ENCODE results near the gene NOTO. TPM values are rescaled to one million over a fixed set of nuclear protein-coding genes. Genes with fewer than 3 reads are reported as not detected.

Gene NOTO
- total RNA-seq, 1 donor from 2014 or later: not detected

GRCh38 chr2:73176205-73176880 lies 26.0 kb upstream of the NOTO start:
- Mint-ChIP-seq H3K9me3 (no peaks in the 10 kb centered on the region), H3K4me1 (peaks cover 12% of the 10 kb centered on the region), H3K36me3 (no peaks in the 10 kb centered on the region), H3K4me3 (peak overlapping the region; percentile 76), H3K27ac (no peak overlapping the region), H3K27me3 (ENCODE audit: low read depth) (peaks cover 92% of the 10 kb centered on the region)
- no peak for DNase-seq (ENCODE audit: low spot score in 2 of 2, unreplicated experiment in 2 of 2)
- TF ChIP-seq, protein P1, sequence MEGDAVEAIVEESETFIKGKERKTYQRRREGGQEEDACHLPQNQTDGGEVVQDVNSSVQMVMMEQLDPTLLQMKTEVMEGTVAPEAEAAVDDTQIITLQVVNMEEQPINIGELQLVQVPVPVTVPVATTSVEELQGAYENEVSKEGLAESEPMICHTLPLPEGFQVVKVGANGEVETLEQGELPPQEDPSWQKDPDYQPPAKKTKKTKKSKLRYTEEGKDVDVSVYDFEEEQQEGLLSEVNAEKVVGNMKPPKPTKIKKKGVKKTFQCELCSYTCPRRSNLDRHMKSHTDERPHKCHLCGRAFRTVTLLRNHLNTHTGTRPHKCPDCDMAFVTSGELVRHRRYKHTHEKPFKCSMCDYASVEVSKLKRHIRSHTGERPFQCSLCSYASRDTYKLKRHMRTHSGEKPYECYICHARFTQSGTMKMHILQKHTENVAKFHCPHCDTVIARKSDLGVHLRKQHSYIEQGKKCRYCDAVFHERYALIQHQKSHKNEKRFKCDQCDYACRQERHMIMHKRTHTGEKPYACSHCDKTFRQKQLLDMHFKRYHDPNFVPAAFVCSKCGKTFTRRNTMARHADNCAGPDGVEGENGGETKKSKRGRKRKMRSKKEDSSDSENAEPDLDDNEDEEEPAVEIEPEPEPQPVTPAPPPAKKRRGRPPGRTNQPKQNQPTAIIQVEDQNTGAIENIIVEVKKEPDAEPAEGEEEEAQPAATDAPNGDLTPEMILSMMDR (IDR thresholded peaks at IDR 0.05; ENCODE audit: unreplicated experiment): no peak

- Mint-ChIP-seq H3K27me3 (ENCODE audit: low read depth) (peaks cover 94% of the 10 kb centered on the region), H3K36me3 (no peaks in the 10 kb centered on the region), H3K27ac (peak overlapping the region; percentile 22), H3K9me3 (no peaks in the 10 kb centered on the region), H3K4me1 (peaks cover 12% of the 10 kb centered on the region), H3K4me3 (peak overlapping the region; percentile 76)
- DNase-seq (ENCODE audit: low spot score in 2 of 2, unreplicated experiment in 2 of 2): peak; percentile 88 to 96
- TF ChIP-seq, protein P1 (IDR thresholded peaks at IDR 0.05; ENCODE audit: unreplicated experiment): peak; percentile 94
Observed at GRCh38 chr2:73176881-73177644, 25.3 kb upstream of the NOTO start.

GRCh38 chr2:73177645-73178255 lies 24.6 kb upstream of the NOTO start:
- H3K9me3 Mint-ChIP-seq: no peaks in the 10 kb centered on the region
- peak overlapping the region; percentile 76 for H3K4me3 Mint-ChIP-seq
- no peak for DNase-seq (ENCODE audit: low spot score in 2 of 2, unreplicated experiment in 2 of 2)
- TF ChIP-seq, protein P1 (IDR thresholded peaks at IDR 0.05; ENCODE audit: unreplicated experiment): peak; percentile 12
- no peaks in the 10 kb centered on the region for H3K36me3 Mint-ChIP-seq
- H3K4me1 Mint-ChIP-seq: peaks cover 12% of the 10 kb centered on the region
- H3K27ac Mint-ChIP-seq: no peak overlapping the region
- peaks cover 94% of the 10 kb centered on the region for H3K27me3 Mint-ChIP-seq (ENCODE audit: low read depth)

GRCh38 chr2:73185965-73186364 lies 16.4 kb upstream of the NOTO start:
- Mint-ChIP-seq H3K4me1 (no peaks in the 10 kb centered on the region), H3K9me3 (peaks cover 7% of the 10 kb centered on the region), H3K27me3 (ENCODE audit: low read depth) (peaks cover 88% of the 10 kb centered on the region), H3K36me3 (no peaks in the 10 kb centered on the region), H3K4me3 (no peak overlapping the region), H3K27ac (no peak overlapping the region)
- no peak for DNase-seq (ENCODE audit: low spot score in 2 of 2, unreplicated experiment in 2 of 2)
- TF ChIP-seq, protein P1 (IDR thresholded peaks at IDR 0.05; ENCODE audit: unreplicated experiment): no peak

GRCh38 chr2:73187549-73187948 lies 14.8 kb upstream of the NOTO start:
- Mint-ChIP-seq H3K27ac (no peak overlapping the region), H3K27me3 (ENCODE audit: low read depth) (peaks cover 84% of the 10 kb centered on the region), H3K4me3 (no peak overlapping the region), H3K4me1 (no peaks in the 10 kb centered on the region), H3K36me3 (no peaks in the 10 kb centered on the region), H3K9me3 (peaks cover 7% of the 10 kb centered on the region)
- TF ChIP-seq, protein P1 (IDR thresholded peaks at IDR 0.05; ENCODE audit: unreplicated experiment): no peak
- DNase-seq (ENCODE audit: low spot score in 2 of 2, unreplicated experiment in 2 of 2): no peak

All from mesothelial cell of epicardium (in vitro differentiated cells).